ENCODE data around the gene NSMF.

DNA sequence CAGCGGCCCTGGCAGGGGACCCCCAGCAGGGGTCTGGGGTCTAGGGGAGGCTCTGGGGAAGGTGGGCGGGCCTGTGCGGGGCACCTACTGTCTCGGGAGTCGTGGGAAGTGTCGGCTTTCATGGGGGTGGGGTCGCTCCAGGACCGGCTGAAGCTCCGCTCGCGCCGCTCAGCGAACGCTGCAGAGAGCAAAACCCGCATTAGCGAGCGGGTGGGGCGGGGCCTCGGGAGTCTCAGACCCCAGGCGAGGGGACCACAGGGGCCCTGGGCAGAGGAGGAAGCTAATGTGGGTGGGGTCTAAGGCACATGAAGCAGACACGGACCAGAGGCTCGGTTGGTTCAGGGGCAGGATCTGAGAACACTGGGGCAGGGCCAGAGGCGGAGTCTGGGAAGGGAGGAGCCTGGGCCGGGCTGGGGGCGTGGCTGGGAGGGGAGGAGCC is 5.5 kb downstream of the NSMF start:
- no peak for TF ChIP-seq YY2 (tag by site-specific recombination; IDR thresholded peaks at IDR 0.05)
- TF ChIP-seq, protein P1, sequence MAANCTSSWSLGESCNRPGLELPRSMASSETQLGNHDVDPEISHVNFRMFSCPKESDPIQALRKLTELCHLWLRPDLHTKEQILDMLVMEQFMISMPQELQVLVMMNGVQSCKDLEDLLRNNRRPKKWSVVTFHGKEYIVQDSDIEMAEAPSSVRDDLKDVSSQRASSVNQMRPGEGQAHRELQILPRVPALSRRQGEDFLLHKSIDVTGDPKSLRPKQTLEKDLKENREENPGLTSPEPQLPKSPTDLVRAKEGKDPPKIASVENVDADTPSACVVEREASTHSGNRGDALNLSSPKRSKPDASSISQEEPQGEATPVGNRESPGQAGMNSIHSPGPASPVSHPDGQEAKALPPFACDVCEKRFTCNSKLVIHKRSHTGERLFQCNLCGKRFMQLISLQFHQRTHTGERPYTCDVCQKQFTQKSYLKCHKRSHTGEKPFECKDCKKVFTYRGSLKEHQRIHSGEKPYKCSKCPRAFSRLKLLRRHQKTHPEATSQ (tag by site-specific recombination; IDR thresholded peaks at IDR 0.05): no peak
- TF ChIP-seq YY1 (tag by site-specific recombination; IDR thresholded peaks at IDR 0.05): no peak

All from HEK293 (cell line).